ENCODE data around the gene TBCC.
A peak's percentile ranks its signal among the peaks of the same experiment; 100 is the strongest.
"Not testable (repeated sequence)": the region's sequence is repeated elsewhere in the genome, so short reads cannot be mapped to it uniquely, and the experiment has no call there.

Gene TBCC

GRCh38 chr6:42733867-42734481, 11.9 kb downstream of the TBCC start:
- DNase-seq (ENCODE audit: low read depth in 2 of 2): not testable (repeated sequence)

GRCh38 chr6:42729731-42730130, 16.2 kb downstream of the TBCC start:
- no peak for DNase-seq (ENCODE audit: low read depth in 2 of 2)

GRCh38 chr6:42727627-42728026, 18.3 kb downstream of the TBCC start:
- no peak for DNase-seq (ENCODE audit: low read depth in 2 of 2)

GRCh38 chr6:42727087-42727611, 18.8 kb downstream of the TBCC start:
- no peak for DNase-seq (ENCODE audit: low read depth in 2 of 2)

- peak; percentile 32 to 60 for DNase-seq (ENCODE audit: low read depth in 2 of 2)
These were observed 19.3 kb downstream of the TBCC start for GRCh38 chr6:42726485-42727086.

- no peak for DNase-seq (ENCODE audit: low read depth in 2 of 2)
These were observed 19.9 kb downstream of the TBCC start for GRCh38 chr6:42726026-42726425.

- no peak for DNase-seq (ENCODE audit: low read depth in 2 of 2)
These were observed 21.1 kb downstream of the TBCC start for GRCh38 chr6:42724825-42725224.

GRCh38 chr6:42722497-42722896, 23.4 kb downstream of the TBCC start, which contains the start of gene PRPH2:
Gene PRPH2 (minus strand): TSS chr6:42722597. CDS start chr6:42722334, 263 bp downstream.
- DNase-seq (ENCODE audit: low read depth in 2 of 2): no peak

- DNase-seq (ENCODE audit: low read depth in 2 of 2): no peak
These were observed 25.2 kb downstream of the TBCC start for GRCh38 chr6:42720739-42721138.

GRCh38 chr6:42715871-42716270, 30.0 kb downstream of the TBCC start:
- no peak for DNase-seq (ENCODE audit: low read depth in 2 of 2)

- no peak for DNase-seq (ENCODE audit: low read depth in 2 of 2)
These were observed 31.7 kb downstream of the TBCC start for GRCh38 chr6:42714098-42714761.

- DNase-seq (ENCODE audit: low read depth in 2 of 2): no peak
These were observed 34.0 kb downstream of the TBCC start for GRCh38 chr6:42711930-42712329.

GRCh38 chr6:42710316-42710715, 35.6 kb downstream of the TBCC start:
- DNase-seq (ENCODE audit: low read depth in 2 of 2): no peak

GRCh38 chr6:42709871-42710270, 36.0 kb downstream of the TBCC start:
- no peak for DNase-seq (ENCODE audit: low read depth in 2 of 2)

- no peak for DNase-seq (ENCODE audit: low read depth in 2 of 2)
These were observed 37.8 kb downstream of the TBCC start for GRCh38 chr6:42708096-42708495.

- no peak for DNase-seq (ENCODE audit: low read depth in 2 of 2)
These were observed 38.3 kb downstream of the TBCC start for GRCh38 chr6:42707595-42707994.

- DNase-seq (ENCODE audit: low read depth in 2 of 2): no peak
These were observed 40.9 kb downstream of the TBCC start for GRCh38 chr6:42704937-42705374.

- DNase-seq (ENCODE audit: low read depth in 2 of 2): no peak
These were observed 41.5 kb downstream of the TBCC start for GRCh38 chr6:42704251-42704936.

GRCh38 chr6:42702786-42703185, 43.1 kb downstream of the TBCC start:
- not testable (repeated sequence) for DNase-seq (ENCODE audit: low read depth in 2 of 2)

GRCh38 chr6:42702200-42702599, 43.7 kb downstream of the TBCC start:
- DNase-seq (ENCODE audit: low read depth in 2 of 2): no peak

GRCh38 chr6:42698217-42698616, 47.7 kb downstream of the TBCC start:
- no peak for DNase-seq (ENCODE audit: low read depth in 2 of 2)

GRCh38 chr6:42697268-42697655, 48.6 kb downstream of the TBCC start:
- DNase-seq (ENCODE audit: low read depth in 2 of 2): no peak
